Central memory CD8-positive, alpha-beta T cell (primary cell): Measurements from ENCODE around the gene ULBP3.
A peak's percentile ranks its signal among the peaks of the same experiment; 100 is the strongest.

Experiments used
- ATAC-seq: fragments of 150-1000 bp; cut with Tn5 transposase; replicated peaks from 2 replicates; pipeline ENCODE4 v1.10.0; 2022; ENCODE audit warnings: mild to moderate bottlenecking, moderate FRiP score, moderate number of reproducible peaks; ENCODE audit not compliant: poor library complexity, severe bottlenecking; ENCODE audit errors: extremely low read depth
- DNase-seq, 2 donors: peaks; one replicate each; pipeline ENCODE4 v3.0.0; 2021; ENCODE audit warnings: low spot score in 2 of 2
- H3K27ac Mint-ChIP-seq: one replicate; pipeline ENCODE4 v1.8.0; 2022; ENCODE audit warnings: low read depth, mild to moderate bottlenecking, moderate library complexity, mixed read lengths
- H3K27me3 Mint-ChIP-seq: one replicate; pipeline ENCODE4 v1.8.0; 2022; ENCODE audit warnings: mixed read lengths
- H3K36me3 Mint-ChIP-seq: one replicate; pipeline ENCODE4 v1.8.0; 2022; ENCODE audit warnings: mild to moderate bottlenecking, moderate library complexity, mixed read lengths; ENCODE audit not compliant: insufficient read depth
- H3K4me1 Mint-ChIP-seq: one replicate; pipeline ENCODE4 v1.8.0; 2022; ENCODE audit warnings: mixed read lengths
- H3K4me3 Mint-ChIP-seq: one replicate; pipeline ENCODE4 v1.8.0; 2022; ENCODE audit warnings: mild to moderate bottlenecking, moderate library complexity, mixed read lengths
- H3K9me3 Mint-ChIP-seq: one replicate; pipeline ENCODE4 v1.8.0; 2022; ENCODE audit warnings: mixed read lengths

The ULBP3 gene

DNA sequence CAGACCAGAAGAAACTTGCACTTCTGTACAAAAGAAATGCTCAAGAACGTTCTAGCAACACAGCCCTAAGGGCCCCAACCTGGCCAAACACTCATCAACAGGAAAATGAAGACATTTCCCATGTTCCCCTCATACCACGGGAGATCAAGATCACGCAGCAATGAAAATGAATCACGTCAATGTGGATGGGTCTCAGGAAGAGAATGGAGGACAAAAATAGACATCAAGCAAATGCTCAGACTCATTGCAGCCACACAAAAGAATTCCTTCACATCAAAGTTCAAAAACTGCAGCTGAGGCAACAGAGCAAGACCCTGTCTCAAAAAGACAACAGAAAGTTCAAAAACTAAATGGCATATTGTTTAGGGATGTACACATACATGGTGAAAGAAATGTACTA is 18.1 kb downstream of the ULBP3 start:
- H3K4me3 Mint-ChIP-seq: no peak overlapping the region
- no peaks in the 10 kb centered on the region for H3K9me3 Mint-ChIP-seq
- DNase-seq (no peak), ATAC-seq (no peak)
- peaks cover 2% of the 10 kb centered on the region for H3K36me3 Mint-ChIP-seq
- no peak overlapping the region for H3K27ac Mint-ChIP-seq
- peaks cover 94% of the 10 kb centered on the region for H3K27me3 Mint-ChIP-seq
- no peaks in the 10 kb centered on the region for H3K4me1 Mint-ChIP-seq

DNA sequence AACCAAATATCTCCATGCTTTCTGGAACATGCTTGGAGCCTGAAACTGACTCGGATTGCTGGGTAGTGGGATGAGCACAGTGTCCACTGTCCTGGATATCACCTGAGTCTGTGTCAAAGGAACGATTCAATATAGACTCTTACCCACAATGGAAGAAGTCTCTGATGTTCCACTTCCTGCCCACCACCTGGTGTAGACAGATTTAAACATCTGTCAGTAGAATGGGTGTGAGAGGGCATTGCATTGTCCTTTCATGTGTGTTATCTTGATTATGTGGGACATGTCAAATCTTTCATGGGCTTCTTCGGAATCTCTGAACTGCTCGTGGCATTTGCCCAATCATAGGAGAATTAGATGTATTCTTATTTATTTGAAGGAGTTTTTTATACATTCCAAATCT is 20.8 kb downstream of the ULBP3 start:
- no peak overlapping the region for H3K27ac Mint-ChIP-seq
- ATAC-seq: no peak
- peaks cover 92% of the 10 kb centered on the region for H3K27me3 Mint-ChIP-seq
- peaks cover 4% of the 10 kb centered on the region for H3K36me3 Mint-ChIP-seq
- H3K9me3 Mint-ChIP-seq: no peaks in the 10 kb centered on the region
- no peak for DNase-seq
- no peak overlapping the region for H3K4me3 Mint-ChIP-seq
- H3K4me1 Mint-ChIP-seq: no peaks in the 10 kb centered on the region

DNA sequence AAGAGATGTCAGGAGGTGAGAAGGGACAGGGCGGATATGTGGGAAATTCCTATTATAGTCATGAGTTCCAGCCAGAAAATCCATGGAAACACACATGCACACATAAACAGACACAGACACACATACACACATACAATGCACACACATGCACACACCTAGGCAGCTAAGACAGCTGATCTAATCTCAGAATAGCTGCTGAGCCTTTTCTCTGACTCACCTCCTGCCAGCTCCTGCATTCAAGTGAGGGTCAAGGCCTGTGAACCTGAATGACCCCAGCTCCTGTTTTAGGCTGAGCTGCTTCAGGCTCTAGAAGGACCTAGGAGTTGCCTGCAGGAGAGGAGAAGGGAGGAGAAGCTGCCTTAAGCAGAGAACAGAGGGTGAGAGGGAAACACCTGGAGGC is 22.0 kb downstream of the ULBP3 start:
- no peaks in the 10 kb centered on the region for H3K9me3 Mint-ChIP-seq

DNA sequence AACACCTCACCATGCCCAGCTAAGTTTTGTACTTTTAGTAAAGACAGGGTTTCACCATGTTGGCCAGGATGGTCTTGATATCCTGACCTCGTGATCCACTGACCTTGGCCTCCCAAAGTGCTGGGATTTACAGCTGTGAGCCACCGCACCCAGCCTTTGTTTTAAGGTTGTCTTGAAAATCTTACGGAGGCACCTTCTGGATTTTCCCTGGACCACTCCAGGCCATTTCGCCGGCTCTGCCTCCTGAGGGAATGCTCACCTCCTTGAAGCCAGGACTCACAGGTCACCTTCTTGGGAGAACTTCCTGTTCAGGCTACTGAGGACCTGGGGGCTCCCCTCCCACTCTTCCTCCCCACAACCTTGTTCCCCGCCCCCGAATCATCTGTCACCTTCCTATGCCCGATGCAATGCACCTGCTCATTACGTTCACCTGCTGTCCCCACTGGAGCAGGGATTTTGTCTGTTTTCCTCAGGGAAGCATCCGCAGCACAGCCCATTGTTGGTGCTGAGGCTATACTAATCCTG is 24.2 kb downstream of the ULBP3 start:
- H3K9me3 Mint-ChIP-seq: no peaks in the 10 kb centered on the region
- peaks cover 94% of the 10 kb centered on the region for H3K27me3 Mint-ChIP-seq
- no peak overlapping the region for H3K4me3 Mint-ChIP-seq
- ATAC-seq (no peak), DNase-seq (no peak)
- no peak overlapping the region for H3K27ac Mint-ChIP-seq
- no peaks in the 10 kb centered on the region for H3K4me1 Mint-ChIP-seq
- H3K36me3 Mint-ChIP-seq: peaks cover 4% of the 10 kb centered on the region

More for the DNA sequence above, 22.0 kb downstream of the ULBP3 start:
- DNase-seq (no peak), ATAC-seq (no peak)
- Mint-ChIP-seq H3K4me3 (no peak overlapping the region), H3K36me3 (peaks cover 4% of the 10 kb centered on the region), H3K27me3 (peaks cover 92% of the 10 kb centered on the region), H3K27ac (no peak overlapping the region), H3K4me1 (no peaks in the 10 kb centered on the region)

DNA sequence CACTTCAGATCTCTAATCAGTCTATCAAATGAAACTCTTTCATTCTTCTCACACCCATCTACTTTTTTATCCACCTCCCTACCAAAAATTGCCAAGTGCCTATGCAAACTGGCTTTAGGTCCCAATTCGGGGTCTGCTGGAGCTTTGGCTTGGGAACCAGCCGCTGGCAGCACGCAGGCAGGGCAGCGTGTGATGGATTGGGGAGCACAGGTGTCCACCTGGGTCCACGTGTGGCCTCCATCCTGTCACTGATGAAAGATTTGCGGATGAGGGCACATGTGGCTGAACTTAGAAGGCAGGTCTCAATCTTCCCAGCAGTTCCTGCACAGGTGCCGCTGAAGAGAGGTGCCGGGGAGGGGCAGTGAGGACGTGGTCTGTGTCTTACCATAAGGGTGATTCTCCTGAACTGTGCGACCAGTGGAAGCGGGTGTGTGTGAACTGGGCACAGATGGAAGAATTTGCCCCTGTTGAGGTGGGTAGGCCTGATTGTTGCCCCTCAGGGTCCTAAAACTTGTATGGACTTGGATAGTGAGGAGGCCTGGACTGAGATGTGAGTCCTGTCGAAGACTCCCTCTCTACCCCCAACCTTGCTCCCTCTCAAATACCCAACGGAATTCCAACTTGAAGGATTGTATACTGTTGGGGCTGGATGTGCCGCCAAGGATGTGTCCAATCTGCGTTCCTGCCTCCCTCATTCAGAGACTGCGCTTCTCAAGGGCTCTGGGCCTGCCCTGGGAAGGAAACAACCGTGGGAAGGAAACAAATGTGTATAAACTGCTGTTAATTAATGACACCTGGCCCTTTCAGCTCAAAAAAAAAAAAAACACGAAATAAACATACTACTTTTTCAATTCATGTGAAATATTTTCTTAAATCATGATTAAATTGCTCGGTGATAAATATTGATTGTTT is 25.2 kb downstream of the ULBP3 start:
- Mint-ChIP-seq H3K4me3 (no peak overlapping the region), H3K27me3 (peaks cover 98% of the 10 kb centered on the region), H3K4me1 (peaks cover under 1% of the 10 kb centered on the region), H3K36me3 (peaks cover 4% of the 10 kb centered on the region), H3K27ac (no peak overlapping the region), H3K9me3 (no peaks in the 10 kb centered on the region)
- no peak for ATAC-seq
- DNase-seq: no peak

DNA sequence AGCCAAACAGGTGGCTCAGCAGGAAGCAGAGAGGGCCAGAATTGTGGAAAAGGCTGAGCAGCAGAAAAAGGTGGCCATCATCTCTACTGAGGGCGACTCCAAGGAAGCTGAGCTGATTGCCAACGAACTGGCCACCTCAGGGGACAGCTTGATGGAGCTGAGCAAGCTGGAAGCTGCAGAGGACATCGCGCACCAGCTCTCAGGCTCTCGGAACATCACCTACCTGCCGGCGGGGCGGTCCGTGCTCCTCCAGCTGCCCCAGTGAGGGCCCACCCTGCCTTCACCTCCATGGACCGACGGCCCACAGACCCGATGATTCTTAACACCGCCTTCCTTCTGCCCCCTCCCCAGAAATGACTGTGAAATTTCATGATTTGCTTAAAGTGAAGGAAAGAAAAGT is 25.8 kb downstream of the ULBP3 start:
- no peak for DNase-seq

DNA sequence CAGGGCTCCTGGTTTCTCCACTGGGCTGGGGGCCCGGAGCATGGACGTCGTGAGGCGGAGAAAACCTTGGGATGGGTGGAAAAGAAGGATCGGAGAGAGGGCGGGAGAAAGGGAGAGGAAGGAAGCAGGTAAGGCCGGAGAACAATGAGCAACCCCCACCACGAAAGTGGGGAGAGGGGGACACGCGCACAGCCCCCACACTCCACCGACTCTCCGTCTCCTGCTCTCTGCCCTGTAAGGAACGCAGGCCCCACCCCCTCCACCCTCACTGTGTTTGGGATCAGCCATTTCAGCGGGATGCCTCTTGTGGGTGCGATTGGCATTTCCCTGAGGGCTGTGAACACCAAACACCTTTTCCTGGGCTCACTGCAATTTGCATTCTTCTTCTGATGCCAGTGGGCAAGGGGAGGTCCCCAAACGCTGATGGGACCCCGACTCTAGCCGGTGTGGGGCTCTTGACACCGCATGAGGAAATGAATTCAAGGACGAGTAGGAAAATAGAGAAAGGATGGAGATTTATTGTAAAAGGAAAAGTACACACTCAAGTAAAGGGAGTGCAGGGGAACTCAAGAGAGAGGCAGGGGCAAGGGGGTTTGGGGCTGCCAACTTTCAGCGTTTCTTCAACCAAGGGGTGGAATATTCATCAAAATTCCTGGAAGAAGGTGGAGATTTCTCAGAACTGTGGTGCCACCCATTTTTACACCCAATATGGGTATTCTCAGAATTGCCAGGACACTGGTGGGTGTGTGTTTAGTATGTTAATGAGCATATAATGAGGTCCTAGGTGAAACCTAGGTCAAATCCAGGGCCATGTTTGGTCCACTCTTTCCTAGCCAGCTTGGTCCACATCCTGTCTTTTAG is 30.5 kb downstream of the ULBP3 start:
- Mint-ChIP-seq H3K27ac (no peak overlapping the region), H3K27me3 (peaks cover 99% of the 10 kb centered on the region), H3K9me3 (no peaks in the 10 kb centered on the region), H3K4me1 (peaks cover 16% of the 10 kb centered on the region), H3K4me3 (no peak overlapping the region), H3K36me3 (no peaks in the 10 kb centered on the region)
- no peak for ATAC-seq
- DNase-seq: no peak

More for the DNA sequence above, 25.8 kb downstream of the ULBP3 start:
- Mint-ChIP-seq H3K36me3 (peaks cover 4% of the 10 kb centered on the region), H3K9me3 (no peaks in the 10 kb centered on the region), H3K4me1 (peaks cover 7% of the 10 kb centered on the region), H3K27ac (no peak overlapping the region), H3K27me3 (peaks cover 98% of the 10 kb centered on the region), H3K4me3 (no peak overlapping the region)
- ATAC-seq: no peak

DNA sequence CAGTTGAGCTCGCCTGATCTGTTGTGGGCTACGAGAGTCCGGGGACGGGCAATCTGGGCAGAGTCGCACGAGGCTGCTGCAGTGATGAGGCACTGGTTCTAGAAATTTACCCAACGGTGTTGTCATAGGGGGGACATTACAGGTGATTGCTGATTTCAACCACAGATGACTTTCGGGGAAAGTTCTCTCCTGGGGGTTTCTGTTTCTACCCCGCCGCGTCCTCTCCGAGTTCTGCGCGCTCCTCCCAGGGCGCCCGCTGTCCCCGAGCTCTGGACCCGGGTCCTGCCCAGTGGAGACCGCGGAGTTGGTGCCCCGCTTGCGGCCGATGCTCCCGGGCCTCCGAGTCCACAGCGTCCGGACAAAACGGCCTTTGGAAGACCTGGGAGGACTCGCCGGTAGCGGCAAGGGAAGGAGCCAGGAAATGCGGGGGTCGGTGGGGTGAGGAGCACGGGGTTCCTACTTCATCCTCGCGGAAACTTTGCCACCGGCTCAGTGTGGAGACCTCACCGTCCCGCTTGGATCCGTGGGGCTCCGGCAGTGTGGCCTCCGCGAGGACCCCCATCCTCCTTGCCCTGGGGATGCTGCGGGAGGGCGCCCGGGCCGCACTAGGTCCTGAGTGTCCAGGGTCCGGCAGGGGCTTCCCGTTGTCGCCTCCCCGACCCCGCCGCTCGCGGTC is 31.3 kb downstream of the ULBP3 start:
- ATAC-seq (no peak), DNase-seq (no peak)
- H3K4me3 Mint-ChIP-seq: peak overlapping the region; percentile 57
- H3K27me3 Mint-ChIP-seq: peaks cover 99% of the 10 kb centered on the region
- H3K36me3 Mint-ChIP-seq: no peaks in the 10 kb centered on the region
- H3K27ac Mint-ChIP-seq: no peak overlapping the region
- H3K4me1 Mint-ChIP-seq: peaks cover 16% of the 10 kb centered on the region
- no peaks in the 10 kb centered on the region for H3K9me3 Mint-ChIP-seq

DNA sequence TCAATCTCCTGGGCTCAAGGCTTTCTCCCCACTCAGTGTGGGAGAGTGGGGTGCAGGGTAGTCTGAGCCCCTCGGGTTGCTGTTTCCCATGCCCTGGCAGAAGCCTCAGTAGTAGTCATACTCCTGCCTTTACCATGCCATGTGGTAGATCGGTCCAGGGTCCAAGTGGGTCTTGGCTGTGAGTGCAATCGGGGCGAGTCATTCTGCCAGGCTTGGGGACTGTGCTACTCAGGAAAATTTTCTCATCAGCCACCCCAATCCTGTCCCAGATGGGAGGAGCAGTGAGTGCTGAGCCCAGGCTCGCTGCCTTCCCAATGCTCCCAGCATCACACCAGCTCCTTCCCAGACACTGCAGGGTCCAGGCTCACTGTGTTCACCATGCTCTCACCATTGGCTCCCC is 32.8 kb downstream of the ULBP3 start:
- ATAC-seq (no peak), DNase-seq (no peak)
- Mint-ChIP-seq H3K27me3 (peaks cover 85% of the 10 kb centered on the region), H3K36me3 (no peaks in the 10 kb centered on the region), H3K4me1 (peaks cover 16% of the 10 kb centered on the region), H3K4me3 (no peak overlapping the region), H3K9me3 (no peaks in the 10 kb centered on the region), H3K27ac (no peak overlapping the region)

DNA sequence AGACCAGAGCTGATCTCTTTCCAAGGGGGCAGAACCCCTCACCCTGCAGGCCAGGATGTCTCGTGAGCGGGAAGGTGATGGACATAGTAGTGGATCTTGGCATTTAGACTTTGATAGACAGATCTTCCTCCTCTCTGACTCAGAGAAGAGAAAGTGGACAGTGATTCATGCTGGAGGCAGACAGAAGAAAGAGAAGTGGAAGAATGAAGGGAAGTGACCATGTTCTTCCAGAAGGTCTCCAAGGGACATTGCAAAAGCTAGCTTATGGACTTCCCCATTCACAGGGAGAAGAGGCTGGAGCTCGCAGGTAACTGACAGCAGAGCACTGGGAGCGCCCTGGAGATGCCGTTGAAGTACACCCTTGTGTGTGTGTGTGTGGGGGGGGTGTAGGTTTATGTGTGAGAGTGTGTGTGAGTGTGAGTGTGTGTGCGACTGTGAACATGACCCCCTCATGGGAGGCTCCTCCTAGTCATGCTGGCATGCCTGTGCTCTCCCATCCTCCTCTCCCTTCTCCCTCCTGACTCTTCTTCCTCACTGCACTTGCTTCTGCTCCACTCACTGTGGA is 35.6 kb downstream of the ULBP3 start:
- Mint-ChIP-seq H3K9me3 (no peaks in the 10 kb centered on the region), H3K27me3 (peaks cover 71% of the 10 kb centered on the region), H3K4me3 (no peak overlapping the region), H3K4me1 (peaks cover 12% of the 10 kb centered on the region), H3K27ac (no peak overlapping the region), H3K36me3 (no peaks in the 10 kb centered on the region)
- ATAC-seq: no peak
- DNase-seq: no peak

DNA sequence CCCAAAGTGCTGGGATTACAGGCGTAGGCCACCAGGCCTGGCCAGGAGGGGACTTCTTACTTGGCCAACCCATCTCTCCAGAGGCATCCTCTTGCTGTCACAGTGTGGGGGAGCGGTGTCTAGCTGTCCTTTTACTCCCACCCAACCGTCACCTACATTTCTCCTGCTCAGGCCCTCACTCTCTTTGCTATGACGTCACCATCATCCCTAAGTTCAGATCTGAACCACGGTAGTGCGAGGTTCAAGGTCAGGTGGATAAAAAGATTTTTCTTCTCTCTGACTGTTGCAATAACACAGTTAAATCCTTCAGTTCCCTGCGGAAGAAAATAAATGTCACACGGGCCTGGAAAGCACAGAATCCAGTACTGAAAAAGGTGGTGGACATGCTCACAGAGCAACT is 36.3 kb downstream of the ULBP3 start:
- Mint-ChIP-seq H3K9me3 (no peaks in the 10 kb centered on the region), H3K4me1 (peaks cover 8% of the 10 kb centered on the region), H3K36me3 (no peaks in the 10 kb centered on the region), H3K27me3 (peaks cover 71% of the 10 kb centered on the region), H3K27ac (no peak overlapping the region), H3K4me3 (no peak overlapping the region)
- DNase-seq (no peak), ATAC-seq (no peak)

DNA sequence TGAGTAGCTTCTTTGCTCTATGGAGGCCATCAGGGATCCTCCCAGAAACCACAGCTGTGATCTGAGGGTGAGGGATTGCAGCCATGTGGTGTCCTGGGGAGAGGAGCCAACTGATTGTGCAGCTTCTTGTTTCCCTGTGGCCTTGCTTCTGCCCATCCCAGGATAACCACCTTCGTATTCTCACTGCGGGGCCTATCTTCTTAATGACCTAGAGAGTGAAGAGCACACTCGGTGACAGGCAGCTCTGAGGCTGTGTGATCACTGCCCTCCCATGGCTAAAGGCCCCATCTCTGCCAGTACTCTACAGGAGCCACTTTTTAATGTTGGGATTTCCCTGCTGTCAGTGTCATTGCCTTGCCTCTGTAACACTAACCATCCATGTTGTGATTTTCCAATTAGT is 38.3 kb downstream of the ULBP3 start:
- DNase-seq (no peak), ATAC-seq (no peak)
- Mint-ChIP-seq H3K27me3 (peaks cover 71% of the 10 kb centered on the region), H3K36me3 (no peaks in the 10 kb centered on the region), H3K4me1 (peaks cover 4% of the 10 kb centered on the region), H3K9me3 (no peaks in the 10 kb centered on the region), H3K4me3 (no peak overlapping the region), H3K27ac (no peak overlapping the region)
